ENCODE measurements around the gene MYO1E.

DNA sequence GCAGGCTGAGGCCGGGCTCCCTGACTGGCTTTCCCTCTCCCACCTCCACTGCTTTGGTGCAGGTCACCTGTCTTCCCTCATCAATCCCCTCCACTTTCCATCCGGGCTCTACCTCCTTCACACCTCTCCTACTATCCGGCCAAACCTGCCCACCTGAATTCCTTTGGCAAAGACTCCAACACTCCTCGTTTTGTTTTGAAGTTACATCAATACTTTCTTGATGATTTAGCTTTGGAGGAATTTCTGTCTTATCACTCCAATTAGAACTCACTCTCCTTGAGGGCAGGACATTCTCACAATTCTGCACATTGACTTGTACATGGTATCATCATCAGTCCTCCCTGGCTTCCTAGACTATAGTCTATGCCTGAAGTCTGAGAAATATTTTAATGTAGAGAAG is 145.7 kb downstream of the MYO1E start:
- TF ChIP-seq, protein P1, sequence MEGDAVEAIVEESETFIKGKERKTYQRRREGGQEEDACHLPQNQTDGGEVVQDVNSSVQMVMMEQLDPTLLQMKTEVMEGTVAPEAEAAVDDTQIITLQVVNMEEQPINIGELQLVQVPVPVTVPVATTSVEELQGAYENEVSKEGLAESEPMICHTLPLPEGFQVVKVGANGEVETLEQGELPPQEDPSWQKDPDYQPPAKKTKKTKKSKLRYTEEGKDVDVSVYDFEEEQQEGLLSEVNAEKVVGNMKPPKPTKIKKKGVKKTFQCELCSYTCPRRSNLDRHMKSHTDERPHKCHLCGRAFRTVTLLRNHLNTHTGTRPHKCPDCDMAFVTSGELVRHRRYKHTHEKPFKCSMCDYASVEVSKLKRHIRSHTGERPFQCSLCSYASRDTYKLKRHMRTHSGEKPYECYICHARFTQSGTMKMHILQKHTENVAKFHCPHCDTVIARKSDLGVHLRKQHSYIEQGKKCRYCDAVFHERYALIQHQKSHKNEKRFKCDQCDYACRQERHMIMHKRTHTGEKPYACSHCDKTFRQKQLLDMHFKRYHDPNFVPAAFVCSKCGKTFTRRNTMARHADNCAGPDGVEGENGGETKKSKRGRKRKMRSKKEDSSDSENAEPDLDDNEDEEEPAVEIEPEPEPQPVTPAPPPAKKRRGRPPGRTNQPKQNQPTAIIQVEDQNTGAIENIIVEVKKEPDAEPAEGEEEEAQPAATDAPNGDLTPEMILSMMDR (IDR thresholded peaks at IDR 0.05) = no peak
- TF ChIP-seq POLR2A (IDR thresholded peaks at IDR 0.05) = no peak

Data from uterus (tissue), 2 donors.